PFSK-1 (cell line): ENCODE results near the gene SPNS1.

Source experiments
- FOXP2 ChIP-seq: optimal IDR thresholded peaks from 2 replicates; pipeline ENCODE3; 2011; ENCODE audit warnings: borderline replicate concordance, control low read depth, inconsistent platforms; ENCODE audit not compliant: insufficient read depth; ENCODE audit errors: extremely low read length, extremely low read depth
- POLR2AphosphoS5 ChIP-seq: IDR thresholded peaks from 2 replicates; pipeline ENCODE4 v1.6.1; 2012; ENCODE audit warnings: low read depth, mild to moderate bottlenecking, control low read depth, low read length, moderate library complexity
- SIN3A ChIP-seq: IDR thresholded peaks from 2 replicates; pipeline ENCODE4 v1.6.1; 2012; ENCODE audit warnings: mild to moderate bottlenecking, low read length, moderate library complexity, borderline replicate concordance; ENCODE audit not compliant: insufficient read depth
- TAF1 ChIP-seq: IDR thresholded peaks from 2 replicates; pipeline ENCODE4 v1.6.1; 2012; ENCODE audit warnings: low read length, control low read depth, borderline replicate concordance; ENCODE audit not compliant: insufficient read depth
- TF ChIP-seq, protein P1 (sequence below), 2 experiments: IDR thresholded peaks; 2 replicates each; pipeline versions ENCODE4 v1.6.1 to v1.8.0; 2011 to 2012; ENCODE audit warnings: low read depth in 2 of 2, low read length in 2 of 2, control low read depth in 1 of 2, inconsistent platforms in 1 of 2, mild to moderate bottlenecking in 1 of 2, moderate library complexity in 1 of 2; ENCODE audit not compliant: insufficient read depth in 1 of 2

The SPNS1 gene

GRCh38 chr16:28999577-28999976 lies 25.0 kb downstream of the SPNS1 start:
- no peak for TF ChIP-seq TAF1
- no peak for TF ChIP-seq FOXP2
- TF ChIP-seq, protein P1, sequence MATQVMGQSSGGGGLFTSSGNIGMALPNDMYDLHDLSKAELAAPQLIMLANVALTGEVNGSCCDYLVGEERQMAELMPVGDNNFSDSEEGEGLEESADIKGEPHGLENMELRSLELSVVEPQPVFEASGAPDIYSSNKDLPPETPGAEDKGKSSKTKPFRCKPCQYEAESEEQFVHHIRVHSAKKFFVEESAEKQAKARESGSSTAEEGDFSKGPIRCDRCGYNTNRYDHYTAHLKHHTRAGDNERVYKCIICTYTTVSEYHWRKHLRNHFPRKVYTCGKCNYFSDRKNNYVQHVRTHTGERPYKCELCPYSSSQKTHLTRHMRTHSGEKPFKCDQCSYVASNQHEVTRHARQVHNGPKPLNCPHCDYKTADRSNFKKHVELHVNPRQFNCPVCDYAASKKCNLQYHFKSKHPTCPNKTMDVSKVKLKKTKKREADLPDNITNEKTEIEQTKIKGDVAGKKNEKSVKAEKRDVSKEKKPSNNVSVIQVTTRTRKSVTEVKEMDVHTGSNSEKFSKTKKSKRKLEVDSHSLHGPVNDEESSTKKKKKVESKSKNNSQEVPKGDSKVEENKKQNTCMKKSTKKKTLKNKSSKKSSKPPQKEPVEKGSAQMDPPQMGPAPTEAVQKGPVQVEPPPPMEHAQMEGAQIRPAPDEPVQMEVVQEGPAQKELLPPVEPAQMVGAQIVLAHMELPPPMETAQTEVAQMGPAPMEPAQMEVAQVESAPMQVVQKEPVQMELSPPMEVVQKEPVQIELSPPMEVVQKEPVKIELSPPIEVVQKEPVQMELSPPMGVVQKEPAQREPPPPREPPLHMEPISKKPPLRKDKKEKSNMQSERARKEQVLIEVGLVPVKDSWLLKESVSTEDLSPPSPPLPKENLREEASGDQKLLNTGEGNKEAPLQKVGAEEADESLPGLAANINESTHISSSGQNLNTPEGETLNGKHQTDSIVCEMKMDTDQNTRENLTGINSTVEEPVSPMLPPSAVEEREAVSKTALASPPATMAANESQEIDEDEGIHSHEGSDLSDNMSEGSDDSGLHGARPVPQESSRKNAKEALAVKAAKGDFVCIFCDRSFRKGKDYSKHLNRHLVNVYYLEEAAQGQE (IDR thresholded peaks at IDR 0.05; ENCODE audit: insufficient read depth in 1 of 2, low read depth in 2 of 2, low read length in 2 of 2), result no peak
- TF ChIP-seq POLR2AphosphoS5, result no peak
- no peak for TF ChIP-seq SIN3A

DNA sequence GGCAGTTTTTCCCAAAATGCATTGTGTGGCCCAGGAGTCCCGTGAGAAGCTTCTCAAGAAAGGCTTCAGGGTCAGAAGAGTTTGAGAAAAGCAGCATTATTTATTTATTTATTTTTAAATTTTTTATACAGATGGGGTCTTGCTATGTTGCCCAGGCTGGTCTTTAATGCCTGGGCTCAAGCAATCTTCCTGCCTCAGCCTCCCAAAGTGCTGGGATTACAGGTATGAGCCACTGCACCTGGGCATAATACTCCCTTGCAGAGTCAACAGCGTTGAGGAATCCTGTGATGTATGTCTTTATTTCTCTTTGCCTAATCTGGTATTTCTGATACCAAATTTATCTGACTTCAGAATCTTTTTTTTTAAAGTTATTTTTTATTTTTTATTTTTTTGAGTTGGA lies 25.4 kb downstream of the SPNS1 start:
- TF ChIP-seq TAF1 (no peak), FOXP2 (no peak), POLR2AphosphoS5 (no peak), SIN3A (no peak)
- TF ChIP-seq, protein P1 (IDR thresholded peaks at IDR 0.05; ENCODE audit: insufficient read depth in 1 of 2, low read depth in 2 of 2, low read length in 2 of 2), result no peak

GRCh38 chr16:29007730-29008593 lies 33.4 kb downstream of the SPNS1 start:
- TF ChIP-seq, protein P1 (IDR thresholded peaks at IDR 0.05; ENCODE audit: insufficient read depth in 1 of 2, low read depth in 2 of 2, low read length in 2 of 2), result no peak
- no peak for TF ChIP-seq POLR2AphosphoS5
- TF ChIP-seq SIN3A, result no peak
- TF ChIP-seq FOXP2, result no peak
- no peak for TF ChIP-seq TAF1

DNA sequence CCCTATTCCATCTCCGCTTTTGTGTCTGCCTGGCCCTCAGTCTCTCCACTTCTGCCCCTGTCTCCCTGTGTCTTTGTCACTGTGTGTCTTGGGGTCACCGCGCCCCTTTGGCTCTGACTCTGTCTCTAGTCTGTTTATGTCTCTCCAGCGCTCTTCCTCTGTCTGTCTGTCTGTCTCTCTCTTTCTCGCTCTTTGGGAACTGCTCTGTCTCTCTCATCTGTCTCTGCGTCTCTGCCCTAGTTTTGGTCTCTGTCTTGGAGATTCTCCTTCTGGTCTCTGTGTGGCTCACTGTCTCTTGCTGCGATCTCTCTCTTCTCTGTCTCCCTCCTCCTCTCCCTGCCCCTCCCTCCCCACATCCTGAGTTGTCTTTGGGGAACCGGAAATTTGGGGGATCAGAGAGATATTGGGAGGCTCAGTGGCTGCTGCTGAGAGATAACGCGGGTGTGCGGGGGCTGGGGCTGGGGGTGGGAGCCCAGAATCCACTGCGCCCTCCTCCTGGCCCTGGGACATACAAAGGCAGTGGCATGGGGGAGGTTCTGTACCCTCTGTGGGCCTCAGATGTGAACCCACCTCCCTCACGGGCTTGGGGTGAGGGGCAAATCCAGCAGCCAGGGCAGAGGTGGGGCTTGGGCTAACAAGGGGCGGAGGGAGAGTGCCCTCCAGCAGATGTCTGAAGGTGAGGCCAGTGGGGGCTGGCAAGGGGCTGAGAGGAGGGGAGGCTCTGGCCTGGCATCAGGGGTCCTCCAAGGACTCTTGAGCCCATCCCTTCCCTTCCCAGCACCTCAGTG lies 34.7 kb downstream of the SPNS1 start:
- TF ChIP-seq, protein P1 (IDR thresholded peaks at IDR 0.05; ENCODE audit: insufficient read depth in 1 of 2, low read depth in 2 of 2, low read length in 2 of 2), result no peak
- no peak for TF ChIP-seq POLR2AphosphoS5
- no peak for TF ChIP-seq SIN3A
- TF ChIP-seq FOXP2, result no peak
- no peak for TF ChIP-seq TAF1
